HCT116 (cell line): Measurements from ENCODE around the gene PDGFD. TPM values are rescaled to one million over a fixed set of nuclear protein-coding genes. Genes with fewer than 3 reads are reported as not detected.

Source experiments
- ATAC-seq: fragments of 200-7000 bp; cut with Tn5 transposase; 2 replicates; pipeline ENCODE4 v1.9.1; 2020; ENCODE audit warnings: mild to moderate bottlenecking, moderate library complexity
- BruUV-seq: library from RNA; stranded (reverse); fragments of 400-500 nt; replicated peaks from 2 replicates; lab custom pipeline; 2021; lab: Mats Ljungman, UMichigan
- CTCF ChIA-PET: fragments of 300-600 bp; sonication (Branson Sonifier 250); formaldehyde crosslinking; loops from one replicate; lab custom pipeline; 2021; ENCODE audit warnings: antibody characterized with exemption; lab: Charles Lee
- POLR2A ChIA-PET: fragments of 300-600, 350-600 bp; sonication (Branson Sonifier 250); formaldehyde crosslinking; loops from one replicate; lab custom pipeline; 2021; ENCODE audit warnings: antibody characterized with exemption; lab: Charles Lee
- RAD21 ChIA-PET, 2 experiments: fragments of 300-600 bp; sonication (Branson Sonifier 250); formaldehyde crosslinking; loops; one replicate each; lab custom pipeline; 2023; ENCODE audit warnings: low total read pairs in 2 of 2; ENCODE audit not compliant: uncharacterized antibody in 2 of 2, unreplicated experiment in 2 of 2, low non-redundant PET in 1 of 2; lab: Charles Lee
- DNase-seq: peaks from one replicate; pipeline ENCODE4 v3.0.0-alpha.2; 2010; ENCODE audit warnings: low read depth, low spot score
- H2AFZ ChIP-seq: fragments of 200-600 bp; shearing (Covaris generic), sonication (generic); 2 replicates; pipeline ENCODE4 v1.6.1; 2017; ENCODE audit warnings: low read depth, mixed run types, mixed read lengths, antibody characterized with exemption, low read length; ENCODE audit not compliant: poor library complexity, severe bottlenecking
- H3K27ac ChIP-seq: 2 replicates; pipeline ENCODE4 v1.5.1; 2012; ENCODE audit warnings: low read depth, low read length
- H3K27me3 ChIP-seq: fragments of 200-600 bp; sonication (generic); 2 replicates; pipeline ENCODE4 v1.6.1; 2016; ENCODE audit warnings: mixed run types, low read length, mixed read lengths; ENCODE audit not compliant: insufficient read depth
- H3K36me3 ChIP-seq, 2 experiments: fragments of 200-500 bp in 1 of 2; fragments of 200-600 bp in 1 of 2; sonication (Bioruptor generic) in 1 of 2; sonication (generic) in 1 of 2; 2 replicates each; pipeline versions ENCODE4 v1.5.1 to v1.6.1; 2014 to 2016; ENCODE audit warnings: low read length in 2 of 2, inconsistent platforms in 1 of 2, mixed read lengths in 1 of 2, mixed run types in 1 of 2; ENCODE audit not compliant: insufficient read depth in 2 of 2, control insufficient read depth in 1 of 2
- H3K4me1 ChIP-seq, 2 experiments: fragments of 200-600 bp in 1 of 2; sonication (generic) in 1 of 2; 2 replicates each; pipeline versions ENCODE4 v1.5.1 to v1.6.1; 2012 to 2017; ENCODE audit warnings: low read length in 2 of 2, inconsistent platforms in 1 of 2, mild to moderate bottlenecking in 1 of 2, mixed read lengths in 1 of 2, mixed run types in 1 of 2, moderate library complexity in 1 of 2; ENCODE audit not compliant: insufficient read depth in 2 of 2, control insufficient read depth in 1 of 2
- H3K4me2 ChIP-seq: fragments of 200-600 bp; sonication (generic); 2 replicates; pipeline ENCODE4 v1.6.1; 2017; ENCODE audit warnings: mixed run types, low read length, mixed read lengths
- H3K4me3 ChIP-seq, 2 experiments: fragments of 200-600 bp in 1 of 2; sonication (generic) in 1 of 2; replicated peaks in 1 of 2; 2 replicates each; pipeline ENCODE4 v1.5.1; 2011 to 2016; ENCODE audit warnings: low read length in 2 of 2, control low read depth in 1 of 2, low read depth in 1 of 2, mild to moderate bottlenecking in 1 of 2, mixed read lengths in 1 of 2, mixed run types in 1 of 2
- H3K79me2 ChIP-seq: fragments of 200-600 bp; sonication (generic); 2 replicates; pipeline ENCODE4 v1.6.1; 2017; ENCODE audit warnings: mild to moderate bottlenecking, mixed run types, low read length, moderate library complexity, mixed read lengths; ENCODE audit not compliant: insufficient read depth
- H3K9ac ChIP-seq: fragments of 200-600 bp; sonication (generic); 2 replicates; pipeline ENCODE4 v1.6.1; 2016; ENCODE audit warnings: low read length, mixed read lengths
- H3K9me2 ChIP-seq: fragments of 200-600 bp; sonication (generic), shearing (Covaris generic); 2 replicates; pipeline ENCODE4 v1.6.1; 2017; ENCODE audit warnings: mixed run types, mild to moderate bottlenecking, moderate library complexity; ENCODE audit not compliant: insufficient read depth
- H3K9me3 ChIP-seq, 2 experiments: fragments of 200-500 bp in 1 of 2; fragments of 200-600 bp in 1 of 2; sonication (Bioruptor generic) in 1 of 2; sonication (generic) in 1 of 2; 2 replicates each; pipeline ENCODE4 v1.6.1; 2014 to 2017; ENCODE audit warnings: low read length in 2 of 2, mixed read lengths in 2 of 2, inconsistent platforms in 1 of 2, low read depth in 1 of 2, mild to moderate bottlenecking in 1 of 2, mixed run types in 1 of 2, moderate library complexity in 1 of 2; ENCODE audit not compliant: control insufficient read depth in 1 of 2, insufficient read depth in 1 of 2
- H4K20me1 ChIP-seq: fragments of 200-600 bp; sonication (generic), shearing (Covaris generic); 2 replicates; pipeline ENCODE4 v1.6.1; 2017; ENCODE audit warnings: mixed run types, mild to moderate bottlenecking, moderate library complexity; ENCODE audit not compliant: insufficient read depth
- CBX3 ChIP-seq: IDR thresholded peaks from 2 replicates; pipeline ENCODE4 v1.6.1; 2012; ENCODE audit warnings: low read depth
- EGR1 ChIP-seq: IDR thresholded peaks from 2 replicates; pipeline ENCODE4 v1.6.1; 2012; ENCODE audit warnings: low read depth
- ELF1 ChIP-seq: IDR thresholded peaks from 2 replicates; pipeline ENCODE4 v1.6.1; 2012; ENCODE audit warnings: low read depth, borderline replicate concordance
- FOSL1 ChIP-seq: IDR thresholded peaks from 2 replicates; pipeline ENCODE4 v1.6.1; 2012; ENCODE audit warnings: low read depth
- JUND ChIP-seq: IDR thresholded peaks from 2 replicates; pipeline ENCODE4 v1.6.1; 2012
- POLR2AphosphoS5 ChIP-seq: IDR thresholded peaks from 2 replicates; pipeline ENCODE4 v1.6.1; 2011; ENCODE audit warnings: mild to moderate bottlenecking, low read depth, low read length, moderate library complexity
- SIN3A ChIP-seq: IDR thresholded peaks from 2 replicates; pipeline ENCODE4 v1.6.1; 2012; ENCODE audit warnings: low read depth
- SRF ChIP-seq: IDR thresholded peaks from 2 replicates; pipeline ENCODE4 v1.6.1; 2012; ENCODE audit warnings: low read depth
- TCF7L2 ChIP-seq: IDR thresholded peaks from 2 replicates; pipeline ENCODE4 v1.7.0; 2011; ENCODE audit warnings: borderline replicate concordance, inconsistent platforms; ENCODE audit not compliant: insufficient read depth, insufficient read length; ENCODE audit errors: extremely low read depth
- YY1 ChIP-seq: IDR thresholded peaks from 2 replicates; pipeline ENCODE4 v1.6.1; 2011; ENCODE audit warnings: low read length, low read depth, moderate library complexity, mild to moderate bottlenecking; ENCODE audit not compliant: insufficient replicate concordance; ENCODE audit errors: extremely low read depth
- ZFX ChIP-seq: fragments of 450-650 bp; IDR thresholded peaks from 2 replicates; pipeline ENCODE4 v1.6.1; 2017
- intact Hi-C: fragments of 100-400 bp; cut with micrococcal nuclease; formaldehyde crosslinking; loops from 2 replicates; pipeline ENCODE4 v1.10.0; 2022
- total RNA-seq: library from RNA; stranded (reverse); gene quantifications from one replicate; pipeline ENCODE4 v1.2.1, GENCODE V29; 2021; ENCODE audit not compliant: unreplicated experiment
- TF ChIP-seq, protein P1 (sequence below): IDR thresholded peaks from 2 replicates; pipeline ENCODE4 v1.6.1; 2012; ENCODE audit warnings: low read depth
- TF ChIP-seq, protein P2 (sequence below): IDR thresholded peaks from 2 replicates; pipeline ENCODE4 v1.6.1; 2012
- TF ChIP-seq, protein P3 (sequence below), 3 experiments: fragments of 200-600 bp in 1 of 3; sonication (generic) in 1 of 3; IDR thresholded peaks in 2 of 3; conservative IDR thresholded peaks in 1 of 3; 2 replicates each; pipeline ENCODE4 v1.5.1; 2012 to 2017; ENCODE audit warnings: low read depth in 2 of 3, low read length in 2 of 3, antibody characterized with exemption in 1 of 3, borderline replicate concordance in 1 of 3, control low read depth in 1 of 3, mild to moderate bottlenecking in 1 of 3, mixed read lengths in 1 of 3, mixed run types in 1 of 3, moderate library complexity in 1 of 3; ENCODE audit not compliant: insufficient read depth in 1 of 3

PDGFD gene
- total RNA-seq, 1 experiment from 2014 or later, result 0.34 TPM

DNA sequence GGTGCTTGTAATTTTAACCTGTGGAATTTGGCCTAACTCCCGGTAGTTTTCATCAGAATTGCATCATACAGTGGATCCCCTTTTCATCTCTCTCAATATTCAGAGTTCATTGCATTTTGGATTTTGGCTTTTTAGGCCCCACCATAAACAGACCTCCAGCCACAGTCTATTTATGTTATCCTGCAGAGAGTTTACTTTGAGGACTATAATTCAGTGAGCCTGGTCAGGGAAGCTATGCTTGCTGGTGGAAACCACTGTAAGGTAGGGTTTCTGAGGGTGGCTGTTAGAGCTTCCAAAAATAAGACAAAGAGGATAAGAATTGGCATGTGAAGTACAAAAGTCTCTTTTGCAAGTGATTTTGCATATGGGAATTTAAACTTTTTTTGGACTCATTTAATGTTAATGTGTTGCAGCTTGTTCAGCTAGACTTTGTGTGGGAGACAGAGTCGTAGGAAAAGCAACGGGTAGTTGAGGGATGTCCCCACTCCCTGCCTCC, 162.3 kb downstream of the PDGFD start:
- no peaks in the 10 kb centered on the region for H3K36me3 ChIP-seq
- ChIA-PET POLR2A (no interaction called here), RAD21 (no interaction called here), CTCF (no interaction called here)
- no peaks in the 10 kb centered on the region for H3K4me1 ChIP-seq
- DNase-seq (no peak), ATAC-seq (no peak)
- no TSS peak for BruUV-seq
- no peaks in the 10 kb centered on the region for H3K9me3 ChIP-seq
- H3K9me2 ChIP-seq, result no peaks in the 10 kb centered on the region
- no peak overlapping the region for H3K27ac ChIP-seq
- no peaks in the 10 kb centered on the region for H3K79me2 ChIP-seq
- no peaks in the 10 kb centered on the region for H4K20me1 ChIP-seq
- no peak overlapping the region for H3K4me3 ChIP-seq
- intact Hi-C loops, result no loop called here
- no peaks in the 10 kb centered on the region for H3K27me3 ChIP-seq
- H3K9ac ChIP-seq, result no peak overlapping the region
- H2AFZ ChIP-seq, result no peak overlapping the region
- TF ChIP-seq JUND, result no peak
- TF ChIP-seq, protein P1, sequence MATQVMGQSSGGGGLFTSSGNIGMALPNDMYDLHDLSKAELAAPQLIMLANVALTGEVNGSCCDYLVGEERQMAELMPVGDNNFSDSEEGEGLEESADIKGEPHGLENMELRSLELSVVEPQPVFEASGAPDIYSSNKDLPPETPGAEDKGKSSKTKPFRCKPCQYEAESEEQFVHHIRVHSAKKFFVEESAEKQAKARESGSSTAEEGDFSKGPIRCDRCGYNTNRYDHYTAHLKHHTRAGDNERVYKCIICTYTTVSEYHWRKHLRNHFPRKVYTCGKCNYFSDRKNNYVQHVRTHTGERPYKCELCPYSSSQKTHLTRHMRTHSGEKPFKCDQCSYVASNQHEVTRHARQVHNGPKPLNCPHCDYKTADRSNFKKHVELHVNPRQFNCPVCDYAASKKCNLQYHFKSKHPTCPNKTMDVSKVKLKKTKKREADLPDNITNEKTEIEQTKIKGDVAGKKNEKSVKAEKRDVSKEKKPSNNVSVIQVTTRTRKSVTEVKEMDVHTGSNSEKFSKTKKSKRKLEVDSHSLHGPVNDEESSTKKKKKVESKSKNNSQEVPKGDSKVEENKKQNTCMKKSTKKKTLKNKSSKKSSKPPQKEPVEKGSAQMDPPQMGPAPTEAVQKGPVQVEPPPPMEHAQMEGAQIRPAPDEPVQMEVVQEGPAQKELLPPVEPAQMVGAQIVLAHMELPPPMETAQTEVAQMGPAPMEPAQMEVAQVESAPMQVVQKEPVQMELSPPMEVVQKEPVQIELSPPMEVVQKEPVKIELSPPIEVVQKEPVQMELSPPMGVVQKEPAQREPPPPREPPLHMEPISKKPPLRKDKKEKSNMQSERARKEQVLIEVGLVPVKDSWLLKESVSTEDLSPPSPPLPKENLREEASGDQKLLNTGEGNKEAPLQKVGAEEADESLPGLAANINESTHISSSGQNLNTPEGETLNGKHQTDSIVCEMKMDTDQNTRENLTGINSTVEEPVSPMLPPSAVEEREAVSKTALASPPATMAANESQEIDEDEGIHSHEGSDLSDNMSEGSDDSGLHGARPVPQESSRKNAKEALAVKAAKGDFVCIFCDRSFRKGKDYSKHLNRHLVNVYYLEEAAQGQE, result no peak
- no peak for TF ChIP-seq CBX3
- TF ChIP-seq ZFX, result no peak
- TF ChIP-seq YY1, result no peak
- H3K4me2 ChIP-seq, result no peak overlapping the region

DNA sequence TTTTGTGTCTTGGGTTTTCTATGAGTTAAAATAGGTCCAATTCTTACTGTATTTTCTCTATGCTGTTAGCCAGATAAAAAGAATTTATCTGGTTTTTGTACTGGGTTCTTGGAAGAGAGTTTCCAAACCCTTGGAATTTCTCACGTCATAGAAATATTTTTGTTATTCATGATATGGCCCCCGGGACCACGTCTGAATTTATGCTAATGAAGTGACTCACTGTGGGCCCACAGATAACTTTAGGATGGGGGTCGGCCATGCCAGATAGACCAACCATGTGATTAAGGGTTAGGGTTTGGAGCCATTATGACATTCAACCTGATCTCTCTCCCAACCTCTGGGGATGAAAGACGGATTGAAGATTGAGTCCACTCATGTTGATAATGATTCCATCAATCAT, 163.1 kb downstream of the PDGFD start:
- no TSS peak for BruUV-seq
- CTCF ChIA-PET, result no interaction called here
- no peak overlapping the region for H3K4me2 ChIP-seq

More for the DNA sequence above, 163.1 kb downstream of the PDGFD start:
- no peak for ATAC-seq
- POLR2A ChIA-PET, result no interaction called here
- Histone ChIP-seq H3K79me2 (no peaks in the 10 kb centered on the region), H3K4me3 (no peak overlapping the region), H3K9ac (no peak overlapping the region), H3K27ac (no peak overlapping the region)
- TF ChIP-seq, protein P2, sequence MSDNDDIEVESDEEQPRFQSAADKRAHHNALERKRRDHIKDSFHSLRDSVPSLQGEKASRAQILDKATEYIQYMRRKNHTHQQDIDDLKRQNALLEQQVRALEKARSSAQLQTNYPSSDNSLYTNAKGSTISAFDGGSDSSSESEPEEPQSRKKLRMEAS, result no peak
- TF ChIP-seq CBX3 (no peak), POLR2AphosphoS5 (no peak), ZFX (no peak), SRF (no peak), EGR1 (no peak), SIN3A (no peak), TCF7L2 (no peak), FOSL1 (no peak), ELF1 (no peak), JUND (no peak)
- TF ChIP-seq, protein P3, sequence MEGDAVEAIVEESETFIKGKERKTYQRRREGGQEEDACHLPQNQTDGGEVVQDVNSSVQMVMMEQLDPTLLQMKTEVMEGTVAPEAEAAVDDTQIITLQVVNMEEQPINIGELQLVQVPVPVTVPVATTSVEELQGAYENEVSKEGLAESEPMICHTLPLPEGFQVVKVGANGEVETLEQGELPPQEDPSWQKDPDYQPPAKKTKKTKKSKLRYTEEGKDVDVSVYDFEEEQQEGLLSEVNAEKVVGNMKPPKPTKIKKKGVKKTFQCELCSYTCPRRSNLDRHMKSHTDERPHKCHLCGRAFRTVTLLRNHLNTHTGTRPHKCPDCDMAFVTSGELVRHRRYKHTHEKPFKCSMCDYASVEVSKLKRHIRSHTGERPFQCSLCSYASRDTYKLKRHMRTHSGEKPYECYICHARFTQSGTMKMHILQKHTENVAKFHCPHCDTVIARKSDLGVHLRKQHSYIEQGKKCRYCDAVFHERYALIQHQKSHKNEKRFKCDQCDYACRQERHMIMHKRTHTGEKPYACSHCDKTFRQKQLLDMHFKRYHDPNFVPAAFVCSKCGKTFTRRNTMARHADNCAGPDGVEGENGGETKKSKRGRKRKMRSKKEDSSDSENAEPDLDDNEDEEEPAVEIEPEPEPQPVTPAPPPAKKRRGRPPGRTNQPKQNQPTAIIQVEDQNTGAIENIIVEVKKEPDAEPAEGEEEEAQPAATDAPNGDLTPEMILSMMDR (IDR thresholded peaks at IDR 0.05 in 2 of 3, conservative IDR thresholded peaks at IDR 0.05 in 1 of 3; ENCODE audit: borderline replicate concordance in 1 of 3, insufficient read depth in 1 of 3, low read depth in 2 of 3, low read length in 2 of 3), result no peak
- TF ChIP-seq, all 23 proteins: peak for 0
- no peaks in the 10 kb centered on the region for H4K20me1 ChIP-seq
- H3K9me2 ChIP-seq, result no peaks in the 10 kb centered on the region
- no peak overlapping the region for H2AFZ ChIP-seq
- RAD21 ChIA-PET, result no interaction called here
- no peaks in the 10 kb centered on the region for H3K36me3 ChIP-seq
- no peaks in the 10 kb centered on the region for H3K9me3 ChIP-seq
- intact Hi-C loops, result no loop called here
- no peak for DNase-seq
- no peaks in the 10 kb centered on the region for H3K4me1 ChIP-seq
- H3K27me3 ChIP-seq, result no peaks in the 10 kb centered on the region
